IMR-90 (cell line): ENCODE data around the gene TIMP1. TPM values are rescaled to one million over a fixed set of nuclear protein-coding genes. Genes with fewer than 3 reads are reported as not detected.

Experiments used
- ATAC-seq: fragments of 200-7000 bp; cut with Tn5 transposase; 2 replicates; pipeline ENCODE4 v1.9.1; 2020; ENCODE audit warnings: low read depth, mild to moderate bottlenecking, moderate library complexity
- BruUV-seq: library from RNA; stranded (reverse); fragments of 400-500 nt; replicated peaks from 2 replicates; lab custom pipeline; 2021; lab: Mats Ljungman, UMichigan
- CTCF ChIA-PET: fragments of 300-600 bp; formaldehyde crosslinking; extraction: SDS; loops from one replicate; lab custom pipeline; 2021; ENCODE audit warnings: antibody characterized with exemption; lab: Yijun Ruan, JAX
- POLR2A ChIA-PET: fragments of 300-600 bp; sonication (Branson Sonifier 250); formaldehyde crosslinking; loops from one replicate; lab custom pipeline; 2022; ENCODE audit warnings: antibody characterized with exemption; ENCODE audit not compliant: unreplicated experiment; lab: Charles Lee
- DNase-seq: peaks from one replicate; pipeline ENCODE4 v3.0.0; 2013
- H2AFZ ChIP-seq: replicated peaks from 2 replicates; pipeline ENCODE3; 2013; ENCODE audit warnings: low read length, mild to moderate bottlenecking; ENCODE audit not compliant: poor library complexity
- H2AK5ac ChIP-seq: 2 replicates; pipeline ENCODE4 v1.6.1; 2013; ENCODE audit warnings: low read depth, low read length, inconsistent platforms
- H2AK9ac ChIP-seq: replicated peaks from 2 replicates; pipeline ENCODE3; 2013; ENCODE audit warnings: mild to moderate bottlenecking, low read depth, low read length, moderate library complexity; ENCODE audit not compliant: poor library complexity
- H2BK120ac ChIP-seq: 2 replicates; pipeline ENCODE4 v1.6.1; 2013; ENCODE audit warnings: low read depth, low read length, inconsistent platforms
- H2BK15ac ChIP-seq: 3 replicates; pipeline ENCODE4 v1.6.1; 2013; ENCODE audit warnings: low read depth, low read length, inconsistent platforms
- H2BK20ac ChIP-seq: 2 replicates; pipeline ENCODE4 v1.6.1; 2013; ENCODE audit warnings: low read depth, mild to moderate bottlenecking, inconsistent platforms, low read length, moderate library complexity
- H2BK5ac ChIP-seq: 2 replicates; pipeline ENCODE4 v1.6.1; 2013; ENCODE audit warnings: mild to moderate bottlenecking, low read depth, low read length, inconsistent platforms; ENCODE audit not compliant: poor library complexity, severe bottlenecking
- H3K14ac ChIP-seq: replicated peaks from 2 replicates; pipeline ENCODE4 v1.6.1; 2013; ENCODE audit warnings: low read depth, low read length, inconsistent platforms
- H3K18ac ChIP-seq: 2 replicates; pipeline ENCODE4 v1.6.1; 2013; ENCODE audit warnings: low read depth, low read length, control low read depth
- H3K23ac ChIP-seq: 2 replicates; pipeline ENCODE4 v1.6.1; 2013; ENCODE audit warnings: low read depth, low read length, inconsistent platforms
- H3K27ac ChIP-seq: 2 replicates; pipeline ENCODE4 v1.5.1; 2013; ENCODE audit warnings: mild to moderate bottlenecking, control low read depth, low read length; ENCODE audit not compliant: insufficient read depth
- H3K27me3 ChIP-seq: 2 replicates; pipeline ENCODE4 v1.6.1; 2013; ENCODE audit warnings: low read length; ENCODE audit not compliant: control insufficient read depth, insufficient read depth
- H3K36me3 ChIP-seq: 2 replicates; pipeline ENCODE4 v1.6.1; 2013; ENCODE audit warnings: low read length, mixed read lengths; ENCODE audit not compliant: control insufficient read depth, insufficient read depth
- H3K4ac ChIP-seq: 2 replicates; pipeline ENCODE4 v1.6.1; 2013; ENCODE audit warnings: low read depth, low read length, inconsistent platforms
- H3K4me1 ChIP-seq: 2 replicates; pipeline ENCODE4 v1.6.1; 2013; ENCODE audit warnings: low read length, mixed read lengths; ENCODE audit not compliant: control insufficient read depth, insufficient read depth
- H3K4me2 ChIP-seq: 2 replicates; pipeline ENCODE4 v1.6.1; 2013; ENCODE audit warnings: low read depth, mild to moderate bottlenecking, control low read depth, low read length, moderate library complexity
- H3K4me3 ChIP-seq: 2 replicates; pipeline ENCODE4 v1.5.1; 2013; ENCODE audit warnings: low read depth, mild to moderate bottlenecking, control low read depth, low read length, moderate library complexity; ENCODE audit not compliant: insufficient read depth
- H3K56ac ChIP-seq: 2 replicates; pipeline ENCODE4 v1.6.1; 2013; ENCODE audit warnings: low read length, inconsistent platforms; ENCODE audit not compliant: insufficient read depth; ENCODE audit errors: extremely low read depth
- H3K79me1 ChIP-seq, 2 experiments: 2 replicates each; pipeline ENCODE4 v1.6.1; 2013; ENCODE audit warnings: low read length in 2 of 2, inconsistent platforms in 1 of 2, low read depth in 1 of 2
- H3K9ac ChIP-seq: 2 replicates; pipeline ENCODE4 v1.6.1; 2013; ENCODE audit warnings: low read depth, low read length, control low read depth
- H3K9me1 ChIP-seq: 2 replicates; pipeline ENCODE4 v1.6.1; 2013; ENCODE audit warnings: low read length, inconsistent platforms; ENCODE audit not compliant: insufficient read depth
- H3K9me3 ChIP-seq: 2 replicates; pipeline ENCODE4 v1.6.1; 2013; ENCODE audit warnings: low read length; ENCODE audit not compliant: control insufficient read depth, insufficient read depth
- H4K20me1 ChIP-seq: 2 replicates; pipeline ENCODE4 v1.6.1; 2013; ENCODE audit warnings: low read length, inconsistent platforms; ENCODE audit not compliant: insufficient read depth
- H4K5ac ChIP-seq: 2 replicates; pipeline ENCODE4 v1.6.1; 2013; ENCODE audit warnings: mild to moderate bottlenecking, low read depth, low read length, control low read depth
- H4K8ac ChIP-seq, 2 experiments: 2 replicates each; pipeline ENCODE4 v1.6.1; 2013; ENCODE audit warnings: low read depth in 2 of 2, low read length in 2 of 2, control low read depth in 1 of 2, inconsistent platforms in 1 of 2
- H4K91ac ChIP-seq: 2 replicates; pipeline ENCODE4 v1.6.1; 2013; ENCODE audit warnings: low read depth, low read length, inconsistent platforms; ENCODE audit not compliant: insufficient read depth
- BHLHE40 ChIP-seq: fragments of 150-350 bp; IDR thresholded peaks from 2 replicates; pipeline ENCODE4 v1.6.1; 2016; ENCODE audit warnings: mild to moderate bottlenecking, low read depth, low read length
- CEBPB ChIP-seq: IDR thresholded peaks from 2 replicates; pipeline ENCODE4 v1.6.1; 2012; ENCODE audit warnings: low read depth, low read length, improper control_type of control experiment
- CHD1 ChIP-seq: IDR thresholded peaks from 2 replicates; pipeline ENCODE4 v1.6.1; 2012; ENCODE audit warnings: low read depth, low read length, improper control_type of control experiment
- ELK1 ChIP-seq: fragments of 150-350 bp; IDR thresholded peaks from 2 replicates; pipeline ENCODE4 v1.6.1; 2016; ENCODE audit warnings: low read depth, mild to moderate bottlenecking, low read length, moderate library complexity, borderline replicate concordance
- FOS ChIP-seq: fragments of 150-350 bp; IDR thresholded peaks from 2 replicates; pipeline ENCODE4 v1.6.1; 2016; ENCODE audit warnings: low read depth, low read length
- MAFK ChIP-seq: IDR thresholded peaks from 2 replicates; pipeline ENCODE4 v1.6.1; 2012; ENCODE audit warnings: low read depth, low read length, improper control_type of control experiment
- MAZ ChIP-seq: IDR thresholded peaks from 2 replicates; pipeline ENCODE4 v1.6.1; 2012; ENCODE audit warnings: low read depth, mild to moderate bottlenecking, low read length, improper control_type of control experiment, moderate library complexity, borderline replicate concordance
- MXI1 ChIP-seq: IDR thresholded peaks from 2 replicates; pipeline ENCODE4 v1.6.1; 2012; ENCODE audit warnings: low read depth, mild to moderate bottlenecking, low read length, moderate library complexity, borderline replicate concordance
- NFE2L2 ChIP-seq: fragments of 150-350 bp; IDR thresholded peaks from 2 replicates; pipeline ENCODE4 v1.6.1; 2016; ENCODE audit warnings: low read depth, mild to moderate bottlenecking, low read length
- POLR2A ChIP-seq: IDR thresholded peaks from 2 replicates; pipeline ENCODE4 v1.6.1; 2012; ENCODE audit warnings: mild to moderate bottlenecking, low read depth, low read length
- RAD21 ChIP-seq: IDR thresholded peaks from 2 replicates; pipeline ENCODE4 v1.6.1; 2012; ENCODE audit warnings: low read length, improper control_type of control experiment
- RCOR1 ChIP-seq: IDR thresholded peaks from 2 replicates; pipeline ENCODE4 v1.6.1; 2012; ENCODE audit warnings: mild to moderate bottlenecking, low read length, improper control_type of control experiment; ENCODE audit not compliant: insufficient replicate concordance
- RFX5 ChIP-seq: IDR thresholded peaks from 2 replicates; pipeline ENCODE4 v1.8.0; 2012; ENCODE audit warnings: low read depth, mild to moderate bottlenecking, low read length, moderate library complexity
- SMC3 ChIP-seq: fragments of 150-350 bp; IDR thresholded peaks from 2 replicates; pipeline ENCODE4 v1.6.1; 2016; ENCODE audit warnings: low read depth, mild to moderate bottlenecking, antibody characterized with exemption, low read length, moderate library complexity
- WGBS, 2 experiments: methylation state at CpG; one replicate each; pipeline versions ENCODE4 v1.1.5 to v1.1.7; 2013; ENCODE audit warnings: missing lambda C conversion rate in 2 of 2; ENCODE audit not compliant: insufficient read length in 1 of 2; ENCODE audit errors: extremely low coverage in 2 of 2; 5-methylcytosine and 5-hydroxymethylcytosine counted together
- dilution Hi-C: fragments of 300-500 bp; cut with HindIII; formaldehyde crosslinking; loops from one replicate; pipeline ENCODE4 v1.14.3; 2018; ENCODE audit warnings: low sequenced_read_pairs; ENCODE audit not compliant: unreplicated experiment
- in situ Hi-C: fragments of 300-500 bp; cut with MboI; formaldehyde crosslinking; loops from 3 replicates; pipeline ENCODE4 v1.14.3; 2019; ENCODE audit warnings: low sequenced_read_pairs, inconsistent platforms, mixed read lengths
- intact Hi-C: fragments of 100-400 bp; cut with micrococcal nuclease; formaldehyde crosslinking; loops from 2 replicates; pipeline ENCODE4 v1.10.0; 2022
- polyA plus RNA-seq, 3 experiments: library from polyadenylated mRNA; depleted of rRNA; stranded (reverse); fragments of >200 nt; gene quantifications; 2 replicates each; pipeline ENCODE4 v1.2.3, GENCODE V29; 2012; ENCODE audit warnings: low replicate concordance in 1 of 3
- total RNA-seq: library from RNA; depleted of rRNA; stranded (reverse); fragments of >200 nt; gene quantifications from 2 replicates; pipeline ENCODE4 v1.2.3, GENCODE V29; 2012
- TF ChIP-seq, protein P1 (sequence below): fragments of 150-350 bp; IDR thresholded peaks from 2 replicates; pipeline ENCODE4 v1.6.1; 2017; ENCODE audit warnings: mild to moderate bottlenecking, antibody characterized with exemption, low read length, low read depth
- TF ChIP-seq, protein P2 (sequence below): conservative IDR thresholded peaks from 2 replicates; pipeline ENCODE4 v1.5.1; 2012; ENCODE audit warnings: mild to moderate bottlenecking, low read depth, low read length, improper control_type of control experiment

Gene TIMP1
- total and polyA plus RNA-seq, 2 of the 4 experiments (the other 2 are of a cell fraction), result 512 to 3,078 TPM

DNA sequence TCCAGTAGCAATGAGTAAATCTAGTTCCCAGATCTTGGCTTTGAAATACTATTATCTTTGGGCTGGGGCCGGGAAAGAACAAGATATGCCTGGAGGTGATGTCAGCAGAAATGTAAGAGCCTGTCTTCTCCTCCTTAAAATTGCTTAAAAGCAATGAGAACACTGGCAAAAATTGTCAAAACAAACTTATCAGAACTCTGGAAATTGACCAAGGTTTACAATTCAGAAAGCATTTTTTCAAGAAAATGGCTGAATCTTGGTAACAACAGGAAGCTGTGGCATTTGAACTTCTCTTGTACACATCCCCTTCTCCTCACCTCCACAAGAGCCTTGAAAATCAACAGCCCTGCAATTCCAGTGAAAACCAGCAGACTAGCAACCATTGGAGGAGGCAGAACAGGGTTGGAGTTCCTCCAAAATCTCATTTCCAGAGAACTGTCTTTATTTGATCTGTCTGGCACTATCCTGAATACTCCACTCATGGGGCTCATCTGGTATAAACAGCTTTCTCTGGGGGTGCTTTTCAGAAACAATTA lies 13.5 kb downstream of the TIMP1 start:
- Histone ChIP-seq H3K4me3 (no peak overlapping the region), H3K18ac (peak overlapping the region; percentile 99), H3K9ac (no peak overlapping the region), H3K4me2 (peak overlapping the region; percentile 83), H2BK120ac (peak overlapping the region; percentile 5; the same call in 1 of the 2 replicates), H4K91ac (no peak overlapping the region), H3K27ac (peak overlapping the region; percentile 99; the same call in 1 of the 2 replicates), H2BK15ac (no peak overlapping the region), H2AK9ac (no peak overlapping the region), H4K5ac (peak overlapping the region; percentile 97), H3K14ac (no peak overlapping the region), H3K27me3 (no peaks in the 10 kb centered on the region), H3K36me3 (no peaks in the 10 kb centered on the region), H3K79me1 (no peaks in the 10 kb centered on the region), H2BK20ac (no peak overlapping the region), H3K4me1 (peaks cover 7% of the 10 kb centered on the region), H2AFZ (no peak overlapping the region), H3K56ac (no peak overlapping the region), H3K9me3 (peaks cover 3% of the 10 kb centered on the region), H3K9me1 (no peaks in the 10 kb centered on the region; the same call in 1 of the 2 replicates), H4K20me1 (no peaks in the 10 kb centered on the region), H2AK5ac (no peak overlapping the region), H3K23ac (no peak overlapping the region), H2BK5ac (peak overlapping the region; percentile 73), H3K4ac (no peak overlapping the region), H4K8ac (peak overlapping the region in 1 of 2 experiments; percentile 32; a peak in 1 of 4 replicates)
- CTCF ChIA-PET, result interaction anchor here (0.6 kb wide), 1 partner anchor 47 kb away, joined by 3 read pairs; no protein-coding TSS in a partner anchor
- POLR2A ChIA-PET, result no interaction called here
- no CpG with 5 or more reads among the region's 1 CpG for WGBS, 2 experiments
- DNase-seq (peak; percentile 89), ATAC-seq (peak; percentile 76)
- intact Hi-C loops (no loop called here), in situ Hi-C loops (no loop called here), dilution Hi-C loops (no loop called here)
- TF ChIP-seq MXI1 (no peak), RAD21 (no peak), NFE2L2 (0 out of 2 replicates have a peak, but pooled peaks have one; percentile 17), MAZ (no peak), ELK1 (no peak), RFX5 (no peak), BHLHE40 (no peak), FOS (no peak), CHD1 (no peak), POLR2A (no peak), MAFK (peak; percentile 38; the same call in 1 of the 2 replicates), RCOR1 (no peak), CEBPB (peak; percentile 21; the same call in 1 of the 2 replicates), SMC3 (no peak)
- TF ChIP-seq, protein P1, sequence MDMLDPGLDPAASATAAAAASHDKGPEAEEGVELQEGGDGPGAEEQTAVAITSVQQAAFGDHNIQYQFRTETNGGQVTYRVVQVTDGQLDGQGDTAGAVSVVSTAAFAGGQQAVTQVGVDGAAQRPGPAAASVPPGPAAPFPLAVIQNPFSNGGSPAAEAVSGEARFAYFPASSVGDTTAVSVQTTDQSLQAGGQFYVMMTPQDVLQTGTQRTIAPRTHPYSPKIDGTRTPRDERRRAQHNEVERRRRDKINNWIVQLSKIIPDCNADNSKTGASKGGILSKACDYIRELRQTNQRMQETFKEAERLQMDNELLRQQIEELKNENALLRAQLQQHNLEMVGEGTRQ, result no peak
- TF ChIP-seq, protein P2, sequence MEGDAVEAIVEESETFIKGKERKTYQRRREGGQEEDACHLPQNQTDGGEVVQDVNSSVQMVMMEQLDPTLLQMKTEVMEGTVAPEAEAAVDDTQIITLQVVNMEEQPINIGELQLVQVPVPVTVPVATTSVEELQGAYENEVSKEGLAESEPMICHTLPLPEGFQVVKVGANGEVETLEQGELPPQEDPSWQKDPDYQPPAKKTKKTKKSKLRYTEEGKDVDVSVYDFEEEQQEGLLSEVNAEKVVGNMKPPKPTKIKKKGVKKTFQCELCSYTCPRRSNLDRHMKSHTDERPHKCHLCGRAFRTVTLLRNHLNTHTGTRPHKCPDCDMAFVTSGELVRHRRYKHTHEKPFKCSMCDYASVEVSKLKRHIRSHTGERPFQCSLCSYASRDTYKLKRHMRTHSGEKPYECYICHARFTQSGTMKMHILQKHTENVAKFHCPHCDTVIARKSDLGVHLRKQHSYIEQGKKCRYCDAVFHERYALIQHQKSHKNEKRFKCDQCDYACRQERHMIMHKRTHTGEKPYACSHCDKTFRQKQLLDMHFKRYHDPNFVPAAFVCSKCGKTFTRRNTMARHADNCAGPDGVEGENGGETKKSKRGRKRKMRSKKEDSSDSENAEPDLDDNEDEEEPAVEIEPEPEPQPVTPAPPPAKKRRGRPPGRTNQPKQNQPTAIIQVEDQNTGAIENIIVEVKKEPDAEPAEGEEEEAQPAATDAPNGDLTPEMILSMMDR, result no peak
- BruUV-seq, result no TSS peak
